ENCODE results near the gene KASH5.

KASH5 gene

GRCh38 chr19:49463960-49464740 lies 76.1 kb downstream of the KASH5 start:
- no peak for DNase-seq
- TF ChIP-seq GATA1 (IDR thresholded peaks at IDR 0.05; ENCODE audit: low read depth, low read length) (no peak), POLR2A (IDR thresholded peaks at IDR 0.05; ENCODE audit: low read length) (no peak)

GRCh38 chr19:49465371-49465770 lies 77.3 kb downstream of the KASH5 start:
- TF ChIP-seq POLR2A (IDR thresholded peaks at IDR 0.05; ENCODE audit: low read length) (no peak), GATA1 (IDR thresholded peaks at IDR 0.05; ENCODE audit: low read depth, low read length) (no peak)
- DNase-seq: no peak

Measured in erythroblast (primary cell).